ENCODE data around the gene FSTL4.

GRCh38 chr5:133474851-133475590 lies 137.3 kb downstream of the FSTL4 start:
- TF ChIP-seq CTCF (IDR thresholded peaks at IDR 0.05; ENCODE audit: low read length) = no peak
- no peak for TF ChIP-seq EZH2 (IDR thresholded peaks at IDR 0.05; ENCODE audit: borderline replicate concordance, low read length)
